ENCODE data around the gene BAG2. TPM values are rescaled to one million over a fixed set of nuclear protein-coding genes. Genes with fewer than 3 reads are reported as not detected.

Gene BAG2
- total and polyA plus RNA-seq, 2 of the 13 experiments (the other 11 are each of a cell fraction or from before 2014, with no cell fraction given): 5.7 to 15.1 TPM

GRCh38 chr6:57182017-57182432 is 9.9 kb downstream of the BAG2 start:
- ChIA-PET CTCF (ENCODE audit: low intra/inter-chr PET ratio, low total read pairs) (no interaction called here), POLR2A (no interaction called here)
- DNase-seq (ENCODE audit: low spot score) (no peak), ATAC-seq (no peak), FAIRE-seq (no peak)
- Histone ChIP-seq H4K20me1 (ENCODE audit: insufficient read depth, low read length) (no peaks in the 10 kb centered on the region; the same call in 1 of the 2 replicates), H3K79me2 (ENCODE audit: insufficient read depth, low read length) (peaks cover 42% of the 10 kb centered on the region), H3K36me3 (replicated peaks in 1 of 2; ENCODE audit: control insufficient read depth in 1 of 2, insufficient read depth in 2 of 2, low read length in 2 of 2) (peaks cover 18 to 29% of the 10 kb centered on the region in 2 experiments), H2AFZ (ENCODE audit: low read length) (no peak overlapping the region), H3K4me1 (ENCODE audit: insufficient read depth, low read length) (peaks cover 12% of the 10 kb centered on the region), H3K27me3 (ENCODE audit: control insufficient read depth in 1 of 2, insufficient read depth in 2 of 2, low read length in 2 of 2) (no peaks in the 10 kb centered on the region), H3K9me3 (ENCODE audit: low read length) (no peaks in the 10 kb centered on the region), H3K4me3 (replicated peaks in 1 of 3; ENCODE audit: insufficient read depth in 1 of 3, low read depth in 2 of 3, low read length in 3 of 3) (no peak overlapping the region), H3K27ac (ENCODE audit: extremely low read length, insufficient read depth, low read length) (no peak overlapping the region), H3K9ac (ENCODE audit: insufficient read depth, low read depth, low read length) (no peak overlapping the region), H3K4me2 (ENCODE audit: low read depth, low read length) (no peak overlapping the region)
- BruUV-seq (replicated peaks): no TSS peak
- in situ Hi-C loops (cut with HindIII; ENCODE audit: extremely low pct_ligation_motif_present, low pct_unique_long_range_greater_than_20kb) (no loop called here), intact Hi-C loops (cut with micrococcal nuclease; ENCODE audit: unreplicated experiment) (no loop called here)
- TF ChIP-seq ZNF354B (CRISPR knock-in tag; IDR thresholded peaks at IDR 0.05) (no peak), ZNF432 (CRISPR knock-in tag; IDR thresholded peaks at IDR 0.05; ENCODE audit: borderline replicate concordance) (no peak), NCOA5 (CRISPR knock-in tag; IDR thresholded peaks at IDR 0.05) (no peak), RFX5 (IDR thresholded peaks at IDR 0.05; ENCODE audit: low read depth, low read length) (no peak), ZNF749 (CRISPR knock-in tag; IDR thresholded peaks at IDR 0.05; ENCODE audit: borderline replicate concordance) (no peak), SP5 (CRISPR knock-in tag; IDR thresholded peaks at IDR 0.05; ENCODE audit: borderline replicate concordance, low read depth) (no peak), FOSL2 (CRISPR knock-in tag; IDR thresholded peaks at IDR 0.05) (no peak), KAT8 (CRISPR knock-in tag; IDR thresholded peaks at IDR 0.05) (no peak), SAFB2 (CRISPR knock-in tag; IDR thresholded peaks at IDR 0.05; ENCODE audit: borderline replicate concordance, low read depth) (no peak), ELF3 (CRISPR knock-in tag; IDR thresholded peaks at IDR 0.05) (no peak), ZNF317 (CRISPR knock-in tag; IDR thresholded peaks at IDR 0.05) (no peak), ZNF564 (CRISPR knock-in tag; IDR thresholded peaks at IDR 0.05) (no peak), SMARCC2 (IDR thresholded peaks at IDR 0.05) (no peak), ZBTB46 (CRISPR knock-in tag; IDR thresholded peaks at IDR 0.05; ENCODE audit: borderline replicate concordance) (no peak), ETV5 (CRISPR knock-in tag; IDR thresholded peaks at IDR 0.05; ENCODE audit: borderline replicate concordance) (no peak), MIXL1 (CRISPR knock-in tag; IDR thresholded peaks at IDR 0.05) (no peak), ZHX1 (CRISPR knock-in tag; IDR thresholded peaks at IDR 0.05; ENCODE audit: low read depth) (no peak), CBFB (CRISPR knock-in tag; IDR thresholded peaks at IDR 0.05) (no peak)
- TF ChIP-seq, protein P1, sequence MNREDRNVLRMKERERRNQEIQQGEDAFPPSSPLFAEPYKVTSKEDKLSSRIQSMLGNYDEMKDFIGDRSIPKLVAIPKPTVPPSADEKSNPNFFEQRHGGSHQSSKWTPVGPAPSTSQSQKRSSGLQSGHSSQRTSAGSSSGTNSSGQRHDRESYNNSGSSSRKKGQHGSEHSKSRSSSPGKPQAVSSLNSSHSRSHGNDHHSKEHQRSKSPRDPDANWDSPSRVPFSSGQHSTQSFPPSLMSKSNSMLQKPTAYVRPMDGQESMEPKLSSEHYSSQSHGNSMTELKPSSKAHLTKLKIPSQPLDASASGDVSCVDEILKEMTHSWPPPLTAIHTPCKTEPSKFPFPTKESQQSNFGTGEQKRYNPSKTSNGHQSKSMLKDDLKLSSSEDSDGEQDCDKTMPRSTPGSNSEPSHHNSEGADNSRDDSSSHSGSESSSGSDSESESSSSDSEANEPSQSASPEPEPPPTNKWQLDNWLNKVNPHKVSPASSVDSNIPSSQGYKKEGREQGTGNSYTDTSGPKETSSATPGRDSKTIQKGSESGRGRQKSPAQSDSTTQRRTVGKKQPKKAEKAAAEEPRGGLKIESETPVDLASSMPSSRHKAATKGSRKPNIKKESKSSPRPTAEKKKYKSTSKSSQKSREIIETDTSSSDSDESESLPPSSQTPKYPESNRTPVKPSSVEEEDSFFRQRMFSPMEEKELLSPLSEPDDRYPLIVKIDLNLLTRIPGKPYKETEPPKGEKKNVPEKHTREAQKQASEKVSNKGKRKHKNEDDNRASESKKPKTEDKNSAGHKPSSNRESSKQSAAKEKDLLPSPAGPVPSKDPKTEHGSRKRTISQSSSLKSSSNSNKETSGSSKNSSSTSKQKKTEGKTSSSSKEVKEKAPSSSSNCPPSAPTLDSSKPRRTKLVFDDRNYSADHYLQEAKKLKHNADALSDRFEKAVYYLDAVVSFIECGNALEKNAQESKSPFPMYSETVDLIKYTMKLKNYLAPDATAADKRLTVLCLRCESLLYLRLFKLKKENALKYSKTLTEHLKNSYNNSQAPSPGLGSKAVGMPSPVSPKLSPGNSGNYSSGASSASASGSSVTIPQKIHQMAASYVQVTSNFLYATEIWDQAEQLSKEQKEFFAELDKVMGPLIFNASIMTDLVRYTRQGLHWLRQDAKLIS (CRISPR knock-in tag; IDR thresholded peaks at IDR 0.05): no peak
- 96% methylated on average over 2 of the region's 2 CpGs for WGBS (ENCODE audit: low lambda C conversion rate)

Measured in HepG2 (cell line).